Activated CD4-positive, alpha-beta T cell treated with anti-CD3 and anti-CD28 coated beads for 1 hour (primary cell): ENCODE data around the gene RHEB.
A peak's percentile ranks its signal among the peaks of the same experiment; 100 is the strongest.

Experiments used
- DNase-seq: peaks from one replicate; pipeline ENCODE4 v3.0.0-alpha.2; 2020

Gene RHEB

GRCh38 chr7:151524845-151525244, 5.2 kb upstream of the RHEB start:
- no peak for DNase-seq

- no peak for DNase-seq
Measured at GRCh38 chr7:151524331-151524730, 4.6 kb upstream of the RHEB start.

GRCh38 chr7:151520419-151521261, 945 bp upstream of the RHEB start:
- peak; percentile 30 for DNase-seq

GRCh38 chr7:151518947-151519764, 539 bp downstream of the RHEB start:
- DNase-seq = peak; percentile 60

- DNase-seq = peak; percentile 54
Measured at GRCh38 chr7:151518105-151518946, 1.4 kb downstream of the RHEB start.

- no peak for DNase-seq
Measured at GRCh38 chr7:151517601-151518104, 2.0 kb downstream of the RHEB start.

GRCh38 chr7:151515276-151515565, 4.5 kb downstream of the RHEB start:
- no peak for DNase-seq

- DNase-seq = no peak
Measured at GRCh38 chr7:151514461-151515275, 5.0 kb downstream of the RHEB start.

- DNase-seq = no peak
Measured at GRCh38 chr7:151513133-151513532, 6.6 kb downstream of the RHEB start.

GRCh38 chr7:151512353-151512752, 7.3 kb downstream of the RHEB start:
- no peak for DNase-seq

- DNase-seq = no peak
Measured at GRCh38 chr7:151511946-151512345, 7.7 kb downstream of the RHEB start.

- no peak for DNase-seq
Measured at GRCh38 chr7:151511270-151511669, 8.4 kb downstream of the RHEB start.

- DNase-seq = no peak
Measured at GRCh38 chr7:151509670-151510333, 9.9 kb downstream of the RHEB start.

- no peak for DNase-seq
Measured at GRCh38 chr7:151508991-151509390, 10.7 kb downstream of the RHEB start.

- no peak for DNase-seq
Measured at GRCh38 chr7:151507806-151508205, 11.9 kb downstream of the RHEB start.

GRCh38 chr7:151506901-151507382, 12.8 kb downstream of the RHEB start:
- no peak for DNase-seq

- no peak for DNase-seq
Measured at GRCh38 chr7:151505836-151506468, 13.7 kb downstream of the RHEB start.

- DNase-seq = no peak
Measured at GRCh38 chr7:151505433-151505832, 14.3 kb downstream of the RHEB start.

GRCh38 chr7:151504715-151505326, 14.9 kb downstream of the RHEB start:
- no peak for DNase-seq

GRCh38 chr7:151503902-151504714, 15.6 kb downstream of the RHEB start:
- no peak for DNase-seq
